WTC11 (cell line): ENCODE results near the gene PLP2. TPM values are rescaled to one million over a fixed set of nuclear protein-coding genes. Genes with fewer than 3 reads are reported as not detected.
A peak's percentile ranks its signal among the peaks of the same experiment; 100 is the strongest.
"Not testable (repeated sequence)": the region's sequence is repeated elsewhere in the genome, so short reads cannot be mapped to it uniquely, and the experiment has no call there.

Experiments
- ATAC-seq: fragments of 200-7000 bp; cut with Tn5 transposase; 2 replicates; pipeline ENCODE4 v1.10.0; 2021; ENCODE audit warnings: mild to moderate bottlenecking, moderate library complexity
- CTCF ChIA-PET: fragments of 300-600 bp; sonication (Branson Sonifier 250); formaldehyde crosslinking; loops from one replicate; lab custom pipeline; 2021; ENCODE audit warnings: antibody characterized with exemption; lab: Charles Lee
- POLR2A ChIA-PET: fragments of 350-600 bp; sonication (Branson Sonifier 250); formaldehyde crosslinking; loops from one replicate; lab custom pipeline; 2021; ENCODE audit warnings: antibody characterized with exemption; lab: Charles Lee
- DNase-seq: peaks from one replicate; pipeline ENCODE4 v3.0.0; 2021; ENCODE audit warnings: low spot score
- H3K27ac Mint-ChIP-seq: 2 replicates; pipeline ENCODE4 v1.8.0; 2021; ENCODE audit warnings: mixed read lengths
- H3K27me3 Mint-ChIP-seq: 2 replicates; pipeline ENCODE4 v1.8.0; 2021; ENCODE audit warnings: low read depth, mild to moderate bottlenecking, moderate library complexity, mixed read lengths
- H3K36me3 Mint-ChIP-seq: 2 replicates; pipeline ENCODE4 v1.8.0; 2021; ENCODE audit warnings: mixed read lengths
- H3K4me1 Mint-ChIP-seq: 2 replicates; pipeline ENCODE4 v1.8.0; 2022; ENCODE audit warnings: mixed read lengths
- H3K4me3 Mint-ChIP-seq: 2 replicates; pipeline ENCODE4 v1.8.0; 2021; ENCODE audit warnings: mild to moderate bottlenecking, moderate library complexity, mixed read lengths
- H3K9me3 Mint-ChIP-seq: 2 replicates; pipeline ENCODE4 v1.8.0; 2021; ENCODE audit warnings: mixed read lengths
- ATF1 ChIP-seq: sonication (generic); formaldehyde crosslinking; IDR thresholded peaks from 2 replicates; pipeline ENCODE4 v1.8.1; 2023; ENCODE audit warnings: mild to moderate bottlenecking, moderate library complexity, missing genetic modification reagents
- CREB1 ChIP-seq: sonication (generic); formaldehyde crosslinking; IDR thresholded peaks from 2 replicates; pipeline ENCODE4 v1.8.0; 2023; ENCODE audit warnings: mild to moderate bottlenecking, missing genetic modification reagents
- CREM ChIP-seq: sonication (generic); formaldehyde crosslinking; IDR thresholded peaks from 2 replicates; pipeline ENCODE4 v1.8.1; 2022; ENCODE audit warnings: mild to moderate bottlenecking, missing genetic modification reagents, moderate library complexity
- ELF4 ChIP-seq: sonication (generic); formaldehyde crosslinking; IDR thresholded peaks from 2 replicates; pipeline ENCODE4 v1.8.1; 2022; ENCODE audit warnings: low read depth, mild to moderate bottlenecking, moderate library complexity, missing genetic modification reagents
- FOXJ3 ChIP-seq: sonication (generic); formaldehyde crosslinking; IDR thresholded peaks from 2 replicates; pipeline ENCODE4 v1.9.0; 2021; ENCODE audit warnings: missing genetic modification reagents, mild to moderate bottlenecking, borderline replicate concordance
- FOXK1 ChIP-seq: sonication (generic); formaldehyde crosslinking; IDR thresholded peaks from 2 replicates; pipeline ENCODE4 v1.8.0; 2022; ENCODE audit warnings: mild to moderate bottlenecking, moderate library complexity, missing genetic modification reagents
- FOXP1 ChIP-seq: sonication (generic); formaldehyde crosslinking; IDR thresholded peaks from 2 replicates; pipeline ENCODE4 v1.8.0; 2022; ENCODE audit warnings: missing genetic modification reagents, mild to moderate bottlenecking, moderate library complexity, borderline replicate concordance
- NR1H2 ChIP-seq: sonication (generic); formaldehyde crosslinking; IDR thresholded peaks from 2 replicates; pipeline ENCODE4 v1.9.0; 2021; ENCODE audit warnings: mild to moderate bottlenecking, moderate library complexity, missing genetic modification reagents
- SMAD3 ChIP-seq: sonication (generic); formaldehyde crosslinking; IDR thresholded peaks from 2 replicates; pipeline ENCODE4 v1.8.0; 2022; ENCODE audit warnings: missing genetic modification reagents, mild to moderate bottlenecking, borderline replicate concordance
- total RNA-seq: library from RNA; stranded (reverse); gene quantifications from 3 replicates; pipeline ENCODE4 v1.2.3, GENCODE V29; 2021
- TF ChIP-seq, protein P1 (sequence below): fragments of 250-450 bp; sonication (Bioruptor Pico); IDR thresholded peaks from 2 replicates; pipeline ENCODE4 v1.9.0; 2021; ENCODE audit warnings: moderate library complexity, mild to moderate bottlenecking, inconsistent platforms, borderline replicate concordance
- TF ChIP-seq, protein P2 (sequence below): sonication (generic); formaldehyde crosslinking; IDR thresholded peaks from 2 replicates; pipeline ENCODE4 v1.8.1; 2023; ENCODE audit warnings: mild to moderate bottlenecking, moderate library complexity, missing genetic modification reagents
- TF ChIP-seq, protein P3 (sequence below): sonication (generic); formaldehyde crosslinking; IDR thresholded peaks from 2 replicates; pipeline ENCODE4 v1.8.0; 2022; ENCODE audit warnings: mild to moderate bottlenecking, missing genetic modification reagents
- TF ChIP-seq, protein P4 (sequence below): sonication (generic); formaldehyde crosslinking; IDR thresholded peaks from 2 replicates; pipeline ENCODE4 v1.8.0; 2023; ENCODE audit warnings: missing genetic modification reagents, mild to moderate bottlenecking, borderline replicate concordance
- TF ChIP-seq, protein P5 (sequence below): fragments of 200-600 bp; IDR thresholded peaks from 2 replicates; pipeline ENCODE4 v1.8.0; 2022; ENCODE audit warnings: antibody characterized with exemption

The PLP2 gene
- total RNA-seq, 1 experiment from 2014 or later = 12.4 TPM

DNA sequence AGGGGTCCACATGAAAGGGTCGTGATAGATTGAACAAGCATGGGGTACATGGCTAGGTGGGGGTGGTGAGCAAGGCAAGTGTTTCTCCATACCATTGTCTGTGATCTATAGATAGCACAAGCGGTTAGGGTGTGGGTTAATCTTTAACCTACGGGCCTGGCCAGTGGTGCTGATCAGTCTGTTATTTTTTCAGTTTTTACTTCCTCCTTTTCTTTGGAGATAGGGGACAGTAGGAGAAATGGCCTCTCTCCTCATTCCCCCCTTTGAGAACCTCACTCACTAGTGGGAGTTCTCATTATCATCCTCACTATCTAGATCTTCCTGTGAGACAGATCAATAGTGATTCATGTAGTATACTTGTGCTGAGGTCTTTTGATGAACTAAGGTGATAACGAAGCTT, 32.0 kb upstream of the PLP2 start:
- TF ChIP-seq FOXJ3 (CRISPR knock-in tag) (no peak), CREB1 (CRISPR knock-in tag) (no peak), SMAD3 (no peak), ATF1 (CRISPR knock-in tag) (no peak), FOXK1 (CRISPR knock-in tag) (no peak), ELF4 (CRISPR knock-in tag) (no peak), FOXP1 (no peak), CREM (CRISPR knock-in tag) (no peak), NR1H2 (CRISPR knock-in tag) (no peak)
- TF ChIP-seq, protein P1, sequence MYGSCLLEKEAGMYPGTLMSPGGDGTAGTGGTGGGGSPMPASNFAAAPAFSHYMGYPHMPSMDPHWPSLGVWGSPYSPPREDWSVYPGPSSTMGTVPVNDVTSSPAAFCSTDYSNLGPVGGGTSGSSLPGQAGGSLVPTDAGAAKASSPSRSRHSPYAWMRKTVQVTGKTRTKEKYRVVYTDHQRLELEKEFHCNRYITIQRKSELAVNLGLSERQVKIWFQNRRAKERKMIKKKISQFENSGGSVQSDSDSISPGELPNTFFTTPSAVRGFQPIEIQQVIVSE (CRISPR knock-in tag) = no peak
- TF ChIP-seq, protein P2, sequence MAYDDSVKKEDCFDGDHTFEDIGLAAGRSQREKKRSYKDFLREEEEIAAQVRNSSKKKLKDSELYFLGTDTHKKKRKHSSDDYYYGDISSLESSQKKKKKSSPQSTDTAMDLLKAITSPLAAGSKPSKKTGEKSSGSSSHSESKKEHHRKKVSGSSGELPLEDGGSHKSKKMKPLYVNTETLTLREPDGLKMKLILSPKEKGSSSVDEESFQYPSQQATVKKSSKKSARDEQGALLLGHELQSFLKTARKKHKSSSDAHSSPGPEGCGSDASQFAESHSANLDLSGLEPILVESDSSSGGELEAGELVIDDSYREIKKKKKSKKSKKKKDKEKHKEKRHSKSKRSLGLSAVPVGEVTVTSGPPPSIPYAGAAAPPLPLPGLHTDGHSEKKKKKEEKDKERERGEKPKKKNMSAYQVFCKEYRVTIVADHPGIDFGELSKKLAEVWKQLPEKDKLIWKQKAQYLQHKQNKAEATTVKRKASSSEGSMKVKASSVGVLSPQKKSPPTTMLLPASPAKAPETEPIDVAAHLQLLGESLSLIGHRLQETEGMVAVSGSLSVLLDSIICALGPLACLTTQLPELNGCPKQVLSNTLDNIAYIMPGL (CRISPR knock-in tag) = no peak
- TF ChIP-seq, protein P3, sequence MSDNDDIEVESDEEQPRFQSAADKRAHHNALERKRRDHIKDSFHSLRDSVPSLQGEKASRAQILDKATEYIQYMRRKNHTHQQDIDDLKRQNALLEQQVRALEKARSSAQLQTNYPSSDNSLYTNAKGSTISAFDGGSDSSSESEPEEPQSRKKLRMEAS (CRISPR knock-in tag) = no peak
- TF ChIP-seq, protein P4, sequence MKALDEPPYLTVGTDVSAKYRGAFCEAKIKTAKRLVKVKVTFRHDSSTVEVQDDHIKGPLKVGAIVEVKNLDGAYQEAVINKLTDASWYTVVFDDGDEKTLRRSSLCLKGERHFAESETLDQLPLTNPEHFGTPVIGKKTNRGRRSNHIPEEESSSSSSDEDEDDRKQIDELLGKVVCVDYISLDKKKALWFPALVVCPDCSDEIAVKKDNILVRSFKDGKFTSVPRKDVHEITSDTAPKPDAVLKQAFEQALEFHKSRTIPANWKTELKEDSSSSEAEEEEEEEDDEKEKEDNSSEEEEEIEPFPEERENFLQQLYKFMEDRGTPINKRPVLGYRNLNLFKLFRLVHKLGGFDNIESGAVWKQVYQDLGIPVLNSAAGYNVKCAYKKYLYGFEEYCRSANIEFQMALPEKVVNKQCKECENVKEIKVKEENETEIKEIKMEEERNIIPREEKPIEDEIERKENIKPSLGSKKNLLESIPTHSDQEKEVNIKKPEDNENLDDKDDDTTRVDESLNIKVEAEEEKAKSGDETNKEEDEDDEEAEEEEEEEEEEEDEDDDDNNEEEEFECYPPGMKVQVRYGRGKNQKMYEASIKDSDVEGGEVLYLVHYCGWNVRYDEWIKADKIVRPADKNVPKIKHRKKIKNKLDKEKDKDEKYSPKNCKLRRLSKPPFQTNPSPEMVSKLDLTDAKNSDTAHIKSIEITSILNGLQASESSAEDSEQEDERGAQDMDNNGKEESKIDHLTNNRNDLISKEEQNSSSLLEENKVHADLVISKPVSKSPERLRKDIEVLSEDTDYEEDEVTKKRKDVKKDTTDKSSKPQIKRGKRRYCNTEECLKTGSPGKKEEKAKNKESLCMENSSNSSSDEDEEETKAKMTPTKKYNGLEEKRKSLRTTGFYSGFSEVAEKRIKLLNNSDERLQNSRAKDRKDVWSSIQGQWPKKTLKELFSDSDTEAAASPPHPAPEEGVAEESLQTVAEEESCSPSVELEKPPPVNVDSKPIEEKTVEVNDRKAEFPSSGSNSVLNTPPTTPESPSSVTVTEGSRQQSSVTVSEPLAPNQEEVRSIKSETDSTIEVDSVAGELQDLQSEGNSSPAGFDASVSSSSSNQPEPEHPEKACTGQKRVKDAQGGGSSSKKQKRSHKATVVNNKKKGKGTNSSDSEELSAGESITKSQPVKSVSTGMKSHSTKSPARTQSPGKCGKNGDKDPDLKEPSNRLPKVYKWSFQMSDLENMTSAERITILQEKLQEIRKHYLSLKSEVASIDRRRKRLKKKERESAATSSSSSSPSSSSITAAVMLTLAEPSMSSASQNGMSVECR = no peak
- peaks cover 18% of the 10 kb centered on the region for H3K9me3 Mint-ChIP-seq
- POLR2A ChIA-PET = no interaction called here

DNA sequence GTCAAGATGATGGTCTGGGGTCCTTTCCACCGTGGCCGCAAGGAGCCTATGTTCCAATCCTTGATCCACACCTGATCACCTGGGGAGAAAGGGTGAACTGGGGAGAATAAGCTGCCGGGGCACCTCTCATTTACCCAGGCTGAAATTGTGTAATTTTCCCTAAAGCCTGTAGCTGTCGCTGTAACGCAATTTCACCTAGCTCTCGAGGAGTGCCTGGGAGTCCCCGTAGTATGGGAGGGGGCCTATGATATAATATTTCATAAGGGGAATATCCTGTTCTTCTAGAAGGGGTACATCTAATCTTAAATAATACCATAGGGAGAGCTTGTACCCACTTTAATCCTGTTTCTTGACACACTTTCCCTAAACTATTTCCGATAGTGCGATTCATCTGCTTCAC, 29.4 kb upstream of the PLP2 start:
- H3K27me3 Mint-ChIP-seq, H3K4me1 Mint-ChIP-seq, H3K4me3 Mint-ChIP-seq, ATAC-seq, H3K36me3 Mint-ChIP-seq, POLR2A ChIA-PET, H3K27ac Mint-ChIP-seq, DNase-seq: not testable (repeated sequence)
- H3K9me3 Mint-ChIP-seq = peaks cover 18% of the 10 kb centered on the region
- TF ChIP-seq, protein P5, sequence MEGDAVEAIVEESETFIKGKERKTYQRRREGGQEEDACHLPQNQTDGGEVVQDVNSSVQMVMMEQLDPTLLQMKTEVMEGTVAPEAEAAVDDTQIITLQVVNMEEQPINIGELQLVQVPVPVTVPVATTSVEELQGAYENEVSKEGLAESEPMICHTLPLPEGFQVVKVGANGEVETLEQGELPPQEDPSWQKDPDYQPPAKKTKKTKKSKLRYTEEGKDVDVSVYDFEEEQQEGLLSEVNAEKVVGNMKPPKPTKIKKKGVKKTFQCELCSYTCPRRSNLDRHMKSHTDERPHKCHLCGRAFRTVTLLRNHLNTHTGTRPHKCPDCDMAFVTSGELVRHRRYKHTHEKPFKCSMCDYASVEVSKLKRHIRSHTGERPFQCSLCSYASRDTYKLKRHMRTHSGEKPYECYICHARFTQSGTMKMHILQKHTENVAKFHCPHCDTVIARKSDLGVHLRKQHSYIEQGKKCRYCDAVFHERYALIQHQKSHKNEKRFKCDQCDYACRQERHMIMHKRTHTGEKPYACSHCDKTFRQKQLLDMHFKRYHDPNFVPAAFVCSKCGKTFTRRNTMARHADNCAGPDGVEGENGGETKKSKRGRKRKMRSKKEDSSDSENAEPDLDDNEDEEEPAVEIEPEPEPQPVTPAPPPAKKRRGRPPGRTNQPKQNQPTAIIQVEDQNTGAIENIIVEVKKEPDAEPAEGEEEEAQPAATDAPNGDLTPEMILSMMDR = peak; percentile 26; the same call in 1 of the 2 replicates
- CTCF ChIA-PET = interaction anchor here (0.9 to 3.6 kb wide), 17 partner anchors 8 to 184 kb away, joined by 3 to 29 read pairs (median 4); partner anchors contain the start of genes KCND1 and MAGIX

More for the DNA sequence above, 32.0 kb upstream of the PLP2 start:
- Mint-ChIP-seq H3K27me3 (peaks cover 3% of the 10 kb centered on the region; the same call in 1 of the 2 replicates), H3K36me3 (peaks cover 9% of the 10 kb centered on the region), H3K27ac (no peak overlapping the region), H3K4me1 (no peaks in the 10 kb centered on the region), H3K4me3 (no peak overlapping the region)
- CTCF ChIA-PET = no interaction called here
- DNase-seq = no peak
- no peak for ATAC-seq

DNA sequence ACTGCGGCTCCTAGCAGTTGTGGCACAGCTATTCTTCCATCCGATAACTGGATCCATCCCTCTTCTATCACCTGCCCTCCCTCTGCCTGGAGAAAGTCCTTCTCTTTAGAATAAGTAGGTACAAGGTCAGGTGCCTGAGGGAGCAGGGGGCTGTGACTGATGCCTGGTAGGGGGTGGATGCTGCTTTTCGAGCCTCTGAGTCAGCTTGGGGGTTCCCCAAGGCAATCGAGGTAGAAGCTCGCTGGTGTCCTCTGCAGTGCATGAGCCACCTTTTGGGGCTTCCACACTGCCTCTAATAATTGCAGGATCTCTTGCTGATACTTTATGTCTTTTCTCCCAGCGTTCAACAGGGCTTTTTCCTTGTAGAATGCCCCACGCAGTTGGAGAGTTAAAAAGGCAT, 28.5 kb upstream of the PLP2 start:
- H3K4me3 Mint-ChIP-seq, POLR2A ChIA-PET, H3K27ac Mint-ChIP-seq, ATAC-seq, DNase-seq, H3K4me1 Mint-ChIP-seq, H3K36me3 Mint-ChIP-seq, H3K27me3 Mint-ChIP-seq: not testable (repeated sequence)
- CTCF ChIA-PET = interaction anchor here (0.9 to 3.6 kb wide), 13 partner anchors 9 to 185 kb away, joined by 3 to 29 read pairs (median 4); partner anchors contain the start of gene KCND1
- H3K9me3 Mint-ChIP-seq = peaks cover 18% of the 10 kb centered on the region
